NCI-H524 treated with DMSO at 0.1 percent for 48 hours (cell line): Measurements from ENCODE around the gene AKAP4.

Experiments used
- DNase-seq: peaks from one replicate; lab custom pipeline; 2025; lab: John Stamatoyannopoulos, UW

The AKAP4 gene

GRCh38 chrX:50200907-50201306 lies at the start of gene AKAP4:
AKAP4 (minus strand) TSS chrX:50201007; CDS start chrX:50200889, 118 bp downstream.
- DNase-seq = no peak

- no peak for DNase-seq
Observed at GRCh38 chrX:50211510-50211909, 10.7 kb upstream of the AKAP4 start.

- DNase-seq = no peak
Observed at GRCh38 chrX:50206753-50207152, 5.9 kb upstream of the AKAP4 start.

- peak; percentile 26 for DNase-seq
Observed at GRCh38 chrX:50204364-50204899, 3.6 kb upstream of the AKAP4 start, which contains the start of gene CCNB3. CCNB3 (plus strand) TSS chrX:50204765; CDS start chrX:50285164, 80,399 bp downstream.

- DNase-seq = no peak
Observed at GRCh38 chrX:50202539-50202938, 1.7 kb upstream of the AKAP4 start.

- no peak for DNase-seq
Observed at GRCh38 chrX:50198348-50198747, 2.5 kb downstream of the AKAP4 start.

- no peak for DNase-seq
Observed at GRCh38 chrX:50188859-50189600, 11.8 kb downstream of the AKAP4 start.

- no peak for DNase-seq
Observed at GRCh38 chrX:50183891-50184290, 16.9 kb downstream of the AKAP4 start.

- DNase-seq = no peak
Observed at GRCh38 chrX:50180073-50180940, 20.5 kb downstream of the AKAP4 start.

- DNase-seq = no peak
Observed at GRCh38 chrX:50169717-50170116, 31.1 kb downstream of the AKAP4 start.

GRCh38 chrX:50168241-50168687 lies 32.5 kb downstream of the AKAP4 start:
- no peak for DNase-seq

- DNase-seq = no peak
Observed at GRCh38 chrX:50167366-50167765, 33.4 kb downstream of the AKAP4 start.

GRCh38 chrX:50165727-50166126 lies 35.1 kb downstream of the AKAP4 start:
- DNase-seq = no peak

GRCh38 chrX:50161127-50161526 lies 39.7 kb downstream of the AKAP4 start:
- no peak for DNase-seq

GRCh38 chrX:50158593-50158992 lies 42.2 kb downstream of the AKAP4 start:
- no peak for DNase-seq

- no peak for DNase-seq
Observed at GRCh38 chrX:50157545-50158135, 43.2 kb downstream of the AKAP4 start.

GRCh38 chrX:50154429-50154828 lies 46.4 kb downstream of the AKAP4 start:
- DNase-seq = no peak

- no peak for DNase-seq
Observed at GRCh38 chrX:50152456-50152855, 48.4 kb downstream of the AKAP4 start.

GRCh38 chrX:50147972-50148371 lies 52.8 kb downstream of the AKAP4 start:
- no peak for DNase-seq
